WI38 (cell line): ENCODE results near the gene PREPL.
A peak's percentile ranks its signal among the peaks of the same experiment; 100 is the strongest.

Source experiments
- H3K4me3 ChIP-seq: 2 replicates; pipeline ENCODE4 v1.5.1; 2011; ENCODE audit warnings: low read depth, mild to moderate bottlenecking, control low read depth, low read length
- TF ChIP-seq, protein P1 (sequence below): IDR thresholded peaks from 2 replicates; pipeline ENCODE4 v1.5.1; 2012; ENCODE audit warnings: low read depth, mild to moderate bottlenecking, control low read depth, low read length

PREPL gene

DNA sequence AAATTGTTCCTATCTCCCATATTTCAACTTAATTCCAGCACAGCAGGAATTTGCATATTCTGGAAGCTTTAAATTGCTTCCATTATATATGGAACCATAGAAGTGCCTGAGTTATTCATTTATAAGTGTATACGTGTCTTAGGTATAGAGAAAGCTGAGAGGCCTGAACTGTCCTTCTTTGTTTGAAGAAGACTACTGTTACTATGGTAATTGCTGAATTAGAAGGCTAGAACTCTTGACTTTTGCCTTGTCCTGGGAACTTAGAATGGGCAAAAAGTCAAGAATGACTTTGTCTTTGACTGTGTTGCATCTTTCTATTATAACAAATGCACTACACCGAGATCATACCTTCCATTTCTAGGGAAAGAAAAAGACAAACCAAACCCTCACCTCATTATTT is 16.2 kb upstream of the PREPL start:
- TF ChIP-seq, protein P1, sequence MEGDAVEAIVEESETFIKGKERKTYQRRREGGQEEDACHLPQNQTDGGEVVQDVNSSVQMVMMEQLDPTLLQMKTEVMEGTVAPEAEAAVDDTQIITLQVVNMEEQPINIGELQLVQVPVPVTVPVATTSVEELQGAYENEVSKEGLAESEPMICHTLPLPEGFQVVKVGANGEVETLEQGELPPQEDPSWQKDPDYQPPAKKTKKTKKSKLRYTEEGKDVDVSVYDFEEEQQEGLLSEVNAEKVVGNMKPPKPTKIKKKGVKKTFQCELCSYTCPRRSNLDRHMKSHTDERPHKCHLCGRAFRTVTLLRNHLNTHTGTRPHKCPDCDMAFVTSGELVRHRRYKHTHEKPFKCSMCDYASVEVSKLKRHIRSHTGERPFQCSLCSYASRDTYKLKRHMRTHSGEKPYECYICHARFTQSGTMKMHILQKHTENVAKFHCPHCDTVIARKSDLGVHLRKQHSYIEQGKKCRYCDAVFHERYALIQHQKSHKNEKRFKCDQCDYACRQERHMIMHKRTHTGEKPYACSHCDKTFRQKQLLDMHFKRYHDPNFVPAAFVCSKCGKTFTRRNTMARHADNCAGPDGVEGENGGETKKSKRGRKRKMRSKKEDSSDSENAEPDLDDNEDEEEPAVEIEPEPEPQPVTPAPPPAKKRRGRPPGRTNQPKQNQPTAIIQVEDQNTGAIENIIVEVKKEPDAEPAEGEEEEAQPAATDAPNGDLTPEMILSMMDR, result no peak
- no peak overlapping the region for H3K4me3 ChIP-seq

DNA sequence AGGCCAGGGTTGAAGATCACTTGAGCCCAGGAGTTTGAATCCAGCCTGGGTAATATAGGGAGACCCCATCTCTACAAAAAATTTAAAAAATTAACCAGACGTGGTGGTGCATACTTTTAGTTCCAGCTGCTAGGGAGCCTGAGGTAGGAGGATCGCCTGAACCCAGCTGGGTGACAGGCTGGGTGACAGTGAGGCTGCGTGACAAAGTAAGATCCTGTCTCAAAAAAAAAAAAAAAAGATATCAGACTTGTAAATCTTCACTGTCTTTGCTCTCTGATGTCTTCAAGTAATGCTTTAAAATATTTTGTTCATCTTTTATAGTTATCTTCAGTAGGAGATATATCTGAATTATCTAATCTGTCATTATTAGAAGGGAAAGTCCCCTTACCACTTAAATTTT is 11.0 kb upstream of the PREPL start:
- TF ChIP-seq, protein P1, result no peak
- H3K4me3 ChIP-seq, result no peak overlapping the region

DNA sequence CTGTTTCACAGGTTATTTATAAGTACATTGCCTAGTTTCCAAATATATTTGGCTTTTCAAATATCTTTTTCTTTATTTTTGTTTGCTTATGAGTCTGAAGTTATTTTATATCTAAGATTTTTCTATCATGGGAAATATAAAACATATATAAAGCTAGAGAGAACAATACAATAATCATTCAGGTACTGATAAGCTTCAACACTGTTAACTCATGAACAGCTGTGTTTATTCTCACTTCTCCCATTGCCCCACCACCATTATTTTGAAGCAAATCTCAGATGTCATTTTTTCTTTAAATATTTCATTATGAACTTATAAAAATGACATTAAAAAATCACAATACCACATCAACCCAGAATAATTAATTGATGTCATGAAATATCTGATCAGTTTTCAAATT is 10.2 kb upstream of the PREPL start:
- no peak overlapping the region for H3K4me3 ChIP-seq
- TF ChIP-seq, protein P1, result no peak

- TF ChIP-seq, protein P1, result no peak
- no peak overlapping the region for H3K4me3 ChIP-seq
These were observed 8.1 kb upstream of the PREPL start for GRCh38 chr2:44369392-44369791.

- TF ChIP-seq, protein P1, result no peak
- H3K4me3 ChIP-seq, result no peak overlapping the region
These were observed 6.3 kb upstream of the PREPL start for GRCh38 chr2:44367591-44367990.

DNA sequence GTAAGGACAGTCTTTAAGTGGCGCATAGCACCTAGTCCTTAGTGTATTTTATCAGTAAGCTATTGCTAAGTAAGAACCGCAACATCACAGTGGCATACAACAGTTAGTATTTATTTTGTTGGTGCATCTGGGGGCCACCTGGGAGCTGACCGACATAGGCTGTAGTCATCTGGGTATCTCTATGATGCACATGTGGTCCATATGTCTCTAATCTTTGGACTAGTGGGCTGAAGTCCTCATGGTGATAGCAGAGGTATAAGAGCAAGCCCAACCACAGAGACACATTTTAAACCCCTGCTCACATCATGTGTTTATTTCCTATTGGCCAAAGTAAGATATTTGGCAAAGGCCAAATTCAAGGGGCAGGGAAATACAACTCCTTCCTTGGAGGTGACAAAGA is 3.3 kb upstream of the PREPL start:
- TF ChIP-seq, protein P1, result no peak
- no peak overlapping the region for H3K4me3 ChIP-seq

- TF ChIP-seq, protein P1, result no peak
- H3K4me3 ChIP-seq, result peak overlapping the region; percentile 89
These were observed 1.1 kb upstream of the PREPL start for GRCh38 chr2:44362207-44363015.
